K562 (cell line): ENCODE results near the gene SERTAD2. TPM values are rescaled to one million over a fixed set of nuclear protein-coding genes. Genes with fewer than 3 reads are reported as not detected.

ENCODE experiments used
- ATAC-seq: fragments of 200-7000 bp; cut with Tn5 transposase; 3 replicates; pipeline ENCODE4 v1.9.1; 2020; ENCODE audit warnings: moderate library complexity
- BruUV-seq: library from RNA; stranded (reverse); fragments of 400-500 nt; replicated peaks from 2 replicates; lab custom pipeline; 2021; lab: Mats Ljungman, UMichigan
- CTCF ChIA-PET: fragments of 300-600 bp; formaldehyde crosslinking; extraction: SDS; loops from one replicate; lab custom pipeline; 2021; ENCODE audit warnings: low intra/inter-chr PET ratio; lab: Yijun Ruan, JAX
- POLR2A ChIA-PET: fragments of 300-600, 350-650 bp; sonication (Branson Sonifier 250); formaldehyde crosslinking; extraction: SDS; loops from one replicate; lab custom pipeline; 2021; ENCODE audit warnings: antibody characterized with exemption, inconsistent platforms; lab: Yijun Ruan, JAX
- DNase-seq, 4 experiments: peaks; one replicate each; pipeline versions ENCODE4 v3.0.0 to v3.0.0-alpha.2; 2011 to 2018; ENCODE audit warnings: low spot score in 3 of 4, mixed read lengths in 3 of 4; ENCODE audit errors: extremely low read depth in 1 of 4
- FAIRE-seq: peaks from 2 replicates; lab custom pipeline; 2011; peaks lifted over from hg19 to GRCh38; lab: Jason Lieb, UNC
- H2AFZ ChIP-seq: 2 replicates; pipeline ENCODE4 v1.6.0; 2011; ENCODE audit warnings: low read depth, low read length, control low read depth, inconsistent platforms
- H3K27ac ChIP-seq: fragments of 200-600 bp; 3 replicates; pipeline ENCODE4 v1.8.0; 2011; ENCODE audit warnings: low read depth, mild to moderate bottlenecking, control low read depth, inconsistent platforms, low read length, moderate library complexity, mixed read lengths; ENCODE audit errors: extremely low read depth
- H3K27me3 ChIP-seq, 2 experiments: fragments of 300-600 bp in 1 of 2; 2 replicates in 1 of 2; 3 replicates in 1 of 2; pipeline versions ENCODE4 v1.6.0 to v1.8.0; 2011; ENCODE audit warnings: inconsistent platforms in 2 of 2, low read length in 2 of 2, mild to moderate bottlenecking in 1 of 2, mixed read lengths in 1 of 2, moderate library complexity in 1 of 2; ENCODE audit not compliant: control insufficient read depth in 2 of 2, insufficient read depth in 2 of 2
- H3K36me3 ChIP-seq: fragments of 300-600 bp; 3 replicates; pipeline ENCODE4 v1.8.0; 2011; ENCODE audit warnings: mild to moderate bottlenecking, low read length, inconsistent platforms; ENCODE audit not compliant: control insufficient read depth, insufficient read depth
- H3K4me1 ChIP-seq, 2 experiments: fragments of 200-600 bp in 1 of 2; replicated peaks in 1 of 2; 2 replicates in 1 of 2; 3 replicates in 1 of 2; pipeline versions ENCODE4 v1.5.1 to v1.8.0; 2011; ENCODE audit warnings: inconsistent platforms in 2 of 2, low read length in 2 of 2, mild to moderate bottlenecking in 1 of 2, mixed read lengths in 1 of 2, moderate library complexity in 1 of 2; ENCODE audit not compliant: control insufficient read depth in 2 of 2, insufficient read depth in 2 of 2
- H3K4me2 ChIP-seq: 2 replicates; pipeline ENCODE4 v1.6.1; 2011; ENCODE audit warnings: low read length, control low read depth, inconsistent platforms, mixed read lengths; ENCODE audit not compliant: insufficient read depth
- H3K4me3 ChIP-seq: fragments of 200-600 bp; sonication (generic), shearing (Covaris generic); 2 replicates; pipeline ENCODE4 v1.5.1; 2016; ENCODE audit warnings: control low read depth, inconsistent platforms
- H3K79me2 ChIP-seq: fragments of 200-600 bp; 3 replicates; pipeline ENCODE4 v1.8.0; 2011; ENCODE audit warnings: low read length, inconsistent platforms; ENCODE audit not compliant: control insufficient read depth, insufficient read depth
- H3K9ac ChIP-seq, 2 experiments: 2 replicates each; pipeline versions ENCODE4 v1.6.0 to v1.6.1; 2011; ENCODE audit warnings: low read depth in 2 of 2, low read length in 2 of 2, control low read depth in 1 of 2, inconsistent platforms in 1 of 2, mild to moderate bottlenecking in 1 of 2, mixed read lengths in 1 of 2; ENCODE audit not compliant: insufficient read depth in 1 of 2
- H3K9me1 ChIP-seq: one replicate; pipeline ENCODE4 v1.6.0; 2011; ENCODE audit warnings: inconsistent platforms, mild to moderate bottlenecking, low read length, moderate library complexity; ENCODE audit not compliant: control insufficient read depth, insufficient read depth
- H3K9me3 ChIP-seq: replicated peaks from 2 replicates; pipeline ENCODE4 v1.5.1; 2011; ENCODE audit warnings: low read depth, low read length, inconsistent platforms; ENCODE audit not compliant: control insufficient read depth, insufficient read depth
- H4K20me1 ChIP-seq: replicated peaks from 2 replicates; pipeline ENCODE4 v1.6.1; 2011; ENCODE audit warnings: low read length, inconsistent platforms, mixed read lengths; ENCODE audit not compliant: control insufficient read depth, insufficient read depth
- CBFB ChIP-seq: sonication (generic); formaldehyde crosslinking; IDR thresholded peaks from 2 replicates; pipeline ENCODE4 v1.4.0; 2020; ENCODE audit warnings: mild to moderate bottlenecking, missing genetic modification reagents
- HDAC6 ChIP-seq: IDR thresholded peaks from 2 replicates; pipeline ENCODE4 v1.6.1; 2012; ENCODE audit warnings: low read depth, mild to moderate bottlenecking, control low read depth, inconsistent platforms, low read length, moderate library complexity
- NR2F6 ChIP-seq: fragments of 450-650 bp; formaldehyde crosslinking; IDR thresholded peaks from 2 replicates; pipeline ENCODE4 v1.4.0; 2020; ENCODE audit warnings: mild to moderate bottlenecking
- PRMT5 ChIP-seq: sonication (generic); formaldehyde crosslinking; IDR thresholded peaks from 2 replicates; pipeline ENCODE4 v1.5.0; 2020; ENCODE audit warnings: missing genetic modification reagents
- PRPF4 ChIP-seq: fragments of 200-400 bp; formaldehyde crosslinking; IDR thresholded peaks from one replicate; pipeline ENCODE4 v1.6.1; 2017; ENCODE audit warnings: low read length, low read depth, mild to moderate bottlenecking; ENCODE audit not compliant: insufficient read depth, poor library complexity, severe bottlenecking
- SRSF1 ChIP-seq: fragments of 200-400 bp; formaldehyde crosslinking; IDR thresholded peaks from 2 replicates; pipeline ENCODE4 v1.6.1; 2017; ENCODE audit warnings: mild to moderate bottlenecking, low read depth, low read length, moderate library complexity
- THAP7 ChIP-seq: fragments of 250-450 bp; sonication (Bioruptor Pico); IDR thresholded peaks from 2 replicates; pipeline ENCODE4 v1.5.0; 2021
- TRIM24 ChIP-seq, 2 experiments: fragments of 450-650 bp; IDR thresholded peaks; 2 replicates each; pipeline ENCODE4 v1.6.1; 2016
- ZBTB49 ChIP-seq: sonication (generic); formaldehyde crosslinking; IDR thresholded peaks from 2 replicates; pipeline ENCODE4 v1.8.0; 2022; ENCODE audit warnings: missing genetic modification reagents, mild to moderate bottlenecking, borderline replicate concordance
- ZBTB5 ChIP-seq: fragments of 450-650 bp; IDR thresholded peaks from 2 replicates; pipeline ENCODE4 v1.6.1; 2017; ENCODE audit warnings: antibody characterized with exemption
- ZMIZ1 ChIP-seq, 2 experiments: fragments of 150-350 bp in 1 of 2; IDR thresholded peaks; 2 replicates each; pipeline ENCODE4 v1.6.1; 2012 to 2016; ENCODE audit warnings: low read depth in 2 of 2, low read length in 2 of 2, mild to moderate bottlenecking in 1 of 2, moderate library complexity in 1 of 2
- ZNF124 ChIP-seq: sonication (generic); formaldehyde crosslinking; IDR thresholded peaks from 2 replicates; pipeline ENCODE4 v1.8.1; 2022; ENCODE audit warnings: missing genetic modification reagents
- ZNF668 ChIP-seq: fragments of 250-450 bp; sonication (Bioruptor Pico); IDR thresholded peaks from 2 replicates; pipeline ENCODE4 v1.8.0; 2022; ENCODE audit warnings: mild to moderate bottlenecking, inconsistent platforms
- WGBS: fragments of 100-300 bp; shearing (Covaris generic); methylation state at CpG from one replicate; pipeline ENCODE4 v1.1.6; 2016; ENCODE audit warnings: low coverage, mixed read lengths; ENCODE audit not compliant: insufficient coverage; ENCODE audit errors: missing lambda C conversion rate; 5-methylcytosine and 5-hydroxymethylcytosine counted together
- in situ Hi-C: fragments of 300-500 bp; cut with MboI; formaldehyde crosslinking; loops from 4 replicates; pipeline ENCODE4 v1.15.0; 2018; ENCODE audit warnings: inconsistent platforms, mixed read lengths
- intact Hi-C: fragments of 100-400 bp; cut with micrococcal nuclease; formaldehyde crosslinking; loops from 2 replicates; pipeline ENCODE4 v1.14.2; 2022
- polyA plus RNA-seq, 8 experiments: library from polyadenylated mRNA; depleted of rRNA in 4 of 8; stranded (reverse) in 5 of 8; unstranded in 3 of 8; fragments of >200 nt; fragmentation: Nextera tagmentation in 2 of 8; fragmentation: Illumina TruSeq in 1 of 8; extraction: Ambion mirVana in 2 of 8; extraction: Trizol in 1 of 8; gene quantifications; 2 replicates each; pipeline versions ENCODE4 v1.2.1 to v1.2.3, GENCODE V29; 2011 to 2014; ENCODE audit warnings: inconsistent platforms in 1 of 8, missing spikeins in 1 of 8
- total RNA-seq, 7 experiments: library from RNA; depleted of rRNA in 6 of 7; stranded (reverse); fragments of >200 nt in 6 of 7; fragmentation: Illumina TruSeq in 2 of 7; extraction: Trizol in 2 of 7; gene quantifications; 2 replicates each; pipeline versions ENCODE4 v1.2.1 to v1.2.3, GENCODE V29; 2011 to 2021; ENCODE audit warnings: low replicate concordance in 1 of 7

The SERTAD2 gene
- total and polyA plus RNA-seq, 9 of the 15 experiments (the other 6 are each of a cell fraction or from before 2014, with no cell fraction given): 3.0 to 12.5 (median 6.1) TPM

GRCh38 chr2:64643838-64644457 lies 9.8 kb downstream of the SERTAD2 start:
- Histone ChIP-seq H3K27ac (peak overlapping the region; percentile 96), H3K79me2 (peaks cover 100% of the 10 kb centered on the region), H3K9ac (peak overlapping the region; percentile 86 to 94), H3K27me3 (no peaks in the 10 kb centered on the region), H3K9me3 (no peaks in the 10 kb centered on the region), H4K20me1 (peaks cover 16% of the 10 kb centered on the region), H3K4me3 (peak overlapping the region; percentile 38), H3K4me1 (peaks cover 36 to 66% of the 10 kb centered on the region in 2 experiments), H3K4me2 (peak overlapping the region; percentile 85), H2AFZ (peak overlapping the region; percentile 20), H3K36me3 (peaks cover 5% of the 10 kb centered on the region; the same call in 1 of the 3 replicates), H3K9me1 (no peaks in the 10 kb centered on the region)
- peak; percentile 93 for FAIRE-seq
- POLR2A ChIA-PET: interaction anchor here (0.5 to 4.4 kb wide), 22 partner anchors 7 to 224 kb away, joined by 3 to 23 read pairs (median 4); partner anchors contain the start of gene SERTAD2
- TSS peak; percentile 22 for BruUV-seq
- intact Hi-C loops: no loop called here
- in situ Hi-C loops: loop anchor here (5.0 kb wide), 1 partner anchor 218 kb away; no protein-coding TSS in a partner anchor
- CTCF ChIA-PET: interaction anchor here (1.1 kb wide), 1 partner anchor 36 kb away, joined by 3 read pairs; no protein-coding TSS in a partner anchor
- 5% methylated on average over 7 of the region's 8 CpGs for WGBS
- DNase-seq: peak in 1 of 4 experiments; percentile 30
- peak; percentile 0; the same call in 2 of the 3 replicates for ATAC-seq
- TF ChIP-seq THAP7 (CRISPR knock-in tag) (no peak), PRMT5 (CRISPR knock-in tag) (no peak), ZMIZ1 (IDR thresholded peaks at IDR 0.05; ENCODE audit: low read depth in 2 of 2, low read length in 2 of 2) (no peak), ZNF668 (CRISPR knock-in tag) (no peak), TRIM24 (IDR thresholded peaks at IDR 0.05) (no peak), PRPF4 (no peak), CBFB (no peak), ZBTB5 (no peak), HDAC6 (no peak), NR2F6 (CRISPR knock-in tag) (no peak), SRSF1 (no peak), ZNF124 (CRISPR knock-in tag) (no peak), ZBTB49 (CRISPR knock-in tag) (no peak)
